ENCODE results near the gene ANKS1B.

DNA sequence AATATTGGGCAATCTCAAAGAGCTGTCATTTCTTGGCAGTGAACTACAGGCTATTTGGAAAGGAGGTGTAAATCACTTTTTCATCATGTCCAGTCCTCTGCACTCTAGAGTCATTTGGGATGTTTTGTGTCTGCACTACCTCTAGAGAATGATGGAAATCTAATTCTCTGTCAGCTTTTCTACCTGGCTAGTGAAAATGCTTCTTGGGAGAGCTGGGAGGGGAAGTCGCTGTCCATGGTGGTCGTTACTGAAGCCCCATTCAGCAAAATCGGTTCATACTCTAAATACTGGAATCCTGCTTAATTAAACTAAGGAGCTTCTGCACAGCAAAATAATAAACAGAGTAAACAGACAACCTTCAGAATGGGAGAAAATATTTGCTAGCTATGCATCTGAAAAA, 1087.8 kb downstream of the ANKS1B start:
- TF ChIP-seq CTCF (IDR thresholded peaks at IDR 0.05) (no peak), POLR2A (IDR thresholded peaks at IDR 0.05) (no peak), EP300 (IDR thresholded peaks at IDR 0.05) (no peak)
